NCI-H460 (cell line): Measurements from ENCODE around the gene BNC2. TPM values are rescaled to one million over a fixed set of nuclear protein-coding genes. Genes with fewer than 3 reads are reported as not detected.
"Not testable (repeated sequence)": the region's sequence is repeated elsewhere in the genome, so short reads cannot be mapped to it uniquely, and the experiment has no call there.

Experiments
- DNase-seq: peaks from one replicate; pipeline ENCODE4 v3.0.0-alpha.2; 2016; ENCODE audit warnings: low read depth; ENCODE audit errors: extremely low read depth
- total RNA-seq: library from RNA; depleted of rRNA; stranded (reverse); fragments of >200 nt; shearing (Covaris generic); gene quantifications from 2 replicates; pipeline ENCODE4 v1.2.3, GENCODE V29; 2014

Gene BNC2
- total RNA-seq, 1 experiment from 2014 or later = 5.7 TPM

DNA sequence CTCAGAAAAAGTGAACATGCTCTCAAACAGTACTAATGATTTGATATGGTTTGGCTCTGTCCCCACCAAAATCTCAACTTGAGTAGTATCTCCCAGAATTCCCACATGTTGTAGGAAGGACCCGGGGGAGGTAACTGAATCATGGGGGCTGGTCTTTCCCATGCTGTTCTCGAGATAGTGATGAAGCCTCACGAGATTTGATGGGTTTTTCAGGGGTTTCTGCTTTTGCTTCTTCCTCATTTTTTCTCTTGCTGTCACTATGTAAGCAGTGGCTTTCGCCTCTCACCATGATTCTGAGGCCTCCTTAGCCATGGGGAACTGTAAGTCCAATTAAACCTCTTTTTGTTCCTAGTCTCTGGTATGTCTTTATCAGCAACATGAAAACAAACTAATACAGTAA, 401.3 kb downstream of the BNC2 start:
- no peak for DNase-seq

DNA sequence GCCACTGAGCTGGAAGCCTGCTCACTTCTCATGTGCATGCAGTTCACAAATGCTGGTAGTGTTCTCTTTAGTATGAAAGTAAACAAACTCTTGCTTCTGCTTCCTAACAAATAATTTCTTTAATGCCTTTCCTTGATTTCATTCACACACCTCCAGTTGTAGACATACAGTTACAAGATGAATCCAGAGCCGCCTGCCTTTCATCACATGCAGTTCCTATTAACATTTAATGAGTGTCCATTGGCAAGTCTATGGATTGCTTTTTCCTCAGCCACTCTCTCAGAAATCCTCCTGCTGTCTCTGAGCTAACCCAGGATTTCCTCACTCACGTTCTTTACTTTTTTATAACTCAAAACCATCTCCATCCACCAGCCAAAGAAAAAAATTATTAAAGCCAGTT, 408.6 kb downstream of the BNC2 start:
- DNase-seq = no peak

- DNase-seq = no peak
These were observed 409.2 kb downstream of the BNC2 start for GRCh38 chr9:16461137-16461840.

DNA sequence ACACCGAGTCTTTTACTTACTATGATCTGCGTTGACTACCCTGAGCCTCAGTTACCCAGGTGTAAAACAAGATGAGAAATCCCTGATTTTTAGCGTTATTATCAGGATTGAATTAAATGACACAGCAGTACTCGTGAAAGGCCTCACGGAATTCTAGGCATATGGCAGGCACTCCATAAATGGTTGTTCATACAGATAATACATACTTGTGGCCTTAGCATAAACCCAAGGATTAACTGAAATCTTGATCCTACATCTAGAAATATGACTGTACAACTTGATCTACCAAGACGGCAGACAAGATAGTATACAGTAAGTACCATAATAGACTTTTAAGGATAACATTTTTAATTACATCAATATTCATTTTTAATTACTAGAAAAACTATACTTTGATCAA, 409.8 kb downstream of the BNC2 start:
- no peak for DNase-seq

DNA sequence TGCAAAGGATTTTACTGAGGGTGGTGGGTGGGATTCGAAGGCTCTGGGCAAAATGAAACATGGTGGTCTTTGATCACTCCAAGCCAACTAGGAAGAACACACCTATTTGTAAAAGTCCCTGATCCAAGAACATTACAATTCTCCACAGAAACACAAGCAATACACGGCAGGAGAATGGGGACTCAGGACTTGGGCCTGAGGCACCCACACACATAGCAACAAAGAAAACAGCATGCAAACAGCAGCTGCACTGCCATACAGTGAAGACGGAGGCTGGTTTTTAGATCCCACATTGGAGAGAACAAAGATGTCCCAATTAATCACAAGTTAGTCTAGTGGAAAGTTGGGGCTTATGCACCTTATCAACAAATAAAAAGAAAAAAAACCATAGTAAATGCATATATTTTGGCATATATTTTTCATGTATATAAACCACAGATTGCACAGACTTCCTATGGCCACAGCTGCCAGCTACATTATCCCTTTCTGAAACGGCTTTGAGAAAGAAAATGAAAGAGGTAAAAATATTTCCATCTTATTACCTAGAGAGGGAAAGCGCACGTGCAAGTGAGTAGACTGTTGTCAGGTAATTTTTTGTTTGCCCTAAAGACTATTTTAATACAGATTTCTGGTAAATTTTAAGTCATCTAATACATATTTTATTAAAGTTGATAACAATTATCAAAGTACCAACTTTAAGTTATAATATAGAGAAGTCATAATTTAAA, 410.9 kb downstream of the BNC2 start:
- no peak for DNase-seq

DNA sequence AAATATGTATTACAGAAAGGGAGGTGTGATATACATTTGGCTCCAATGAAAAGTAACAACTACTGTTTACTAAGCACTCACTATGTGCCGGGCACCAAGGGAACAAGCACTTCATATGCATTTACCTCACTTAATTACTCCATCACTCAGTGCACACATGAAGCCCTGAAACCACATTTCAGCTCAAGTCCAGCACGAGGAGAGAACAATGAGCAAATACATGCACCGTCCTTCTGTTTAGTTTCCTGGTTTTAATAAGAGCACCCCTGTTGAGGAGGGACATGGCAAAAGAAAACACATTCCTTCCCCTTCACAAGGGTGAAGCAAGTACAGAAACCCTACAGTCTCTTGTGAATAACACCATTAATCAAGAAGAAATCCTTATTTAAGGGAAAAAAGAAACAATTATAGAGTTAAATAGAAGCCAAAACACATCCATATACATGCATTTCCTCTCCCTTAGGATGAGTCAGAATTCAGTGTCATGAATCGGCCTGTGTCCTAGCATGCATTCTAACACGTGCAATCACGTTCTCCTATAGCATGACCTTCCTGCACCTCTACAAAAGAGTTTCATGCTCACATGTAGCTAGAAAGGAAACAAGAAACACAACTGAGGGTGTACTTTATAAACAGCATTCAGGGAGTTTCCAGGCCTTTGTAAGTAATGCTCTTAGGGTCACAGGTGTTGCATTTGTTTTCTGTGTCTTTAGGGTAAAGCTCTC, 411.6 kb downstream of the BNC2 start:
- DNase-seq = no peak

- DNase-seq = no peak
These were observed 414.6 kb downstream of the BNC2 start for GRCh38 chr9:16455842-16456241.

GRCh38 chr9:16453390-16453789, 417.1 kb downstream of the BNC2 start:
- DNase-seq = no peak

GRCh38 chr9:16450578-16450977, 419.9 kb downstream of the BNC2 start:
- DNase-seq = no peak

DNA sequence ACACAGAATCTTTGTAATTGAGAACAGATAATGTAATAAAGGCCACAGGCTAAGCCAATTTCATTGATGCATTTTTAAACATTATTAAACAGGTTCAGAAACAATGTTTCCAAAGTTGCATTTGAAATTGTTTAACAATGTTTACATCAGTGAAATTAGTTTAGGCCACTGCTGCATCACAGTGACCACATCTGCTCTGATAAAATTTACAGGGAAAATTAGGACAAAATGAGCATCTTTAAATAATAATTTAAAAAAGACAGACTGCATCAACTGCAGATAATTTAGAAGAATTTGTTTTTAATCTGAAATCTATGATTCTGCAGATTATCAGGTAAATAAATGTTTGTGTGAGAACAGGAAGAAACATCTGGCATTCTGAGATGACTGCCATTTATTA, 420.4 kb downstream of the BNC2 start:
- no peak for DNase-seq

DNA sequence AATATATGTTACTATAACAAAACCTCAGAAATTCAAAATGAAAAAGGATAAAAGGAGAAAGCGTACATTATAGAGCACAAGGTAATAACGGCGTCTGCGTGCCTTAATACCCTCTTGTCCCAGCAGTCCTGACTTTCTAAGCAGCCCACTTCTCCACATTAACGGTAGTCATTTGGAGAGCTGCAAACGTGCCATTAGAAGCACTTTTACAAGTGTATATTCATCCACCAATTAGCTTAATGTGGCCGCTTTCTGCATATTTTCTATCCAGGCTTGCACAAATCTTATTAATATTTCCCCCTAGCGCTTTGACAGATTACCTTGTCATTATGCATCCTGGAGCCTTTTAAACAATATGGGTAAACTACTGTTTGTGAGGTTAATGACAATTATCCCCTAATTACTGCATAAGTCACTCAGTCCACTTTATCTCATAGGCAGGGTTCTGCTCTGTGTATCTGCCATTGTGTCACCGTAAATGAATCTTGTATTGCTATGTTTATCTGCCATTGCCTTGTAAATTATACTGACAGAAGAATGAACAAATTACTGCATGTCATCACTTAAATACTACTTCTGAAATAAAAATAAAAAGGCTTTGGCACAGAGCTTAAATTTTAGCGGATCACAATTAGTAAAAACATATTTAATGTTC, 421.3 kb downstream of the BNC2 start:
- no peak for DNase-seq

GRCh38 chr9:16447946-16448345, 422.5 kb downstream of the BNC2 start:
- DNase-seq = no peak

DNA sequence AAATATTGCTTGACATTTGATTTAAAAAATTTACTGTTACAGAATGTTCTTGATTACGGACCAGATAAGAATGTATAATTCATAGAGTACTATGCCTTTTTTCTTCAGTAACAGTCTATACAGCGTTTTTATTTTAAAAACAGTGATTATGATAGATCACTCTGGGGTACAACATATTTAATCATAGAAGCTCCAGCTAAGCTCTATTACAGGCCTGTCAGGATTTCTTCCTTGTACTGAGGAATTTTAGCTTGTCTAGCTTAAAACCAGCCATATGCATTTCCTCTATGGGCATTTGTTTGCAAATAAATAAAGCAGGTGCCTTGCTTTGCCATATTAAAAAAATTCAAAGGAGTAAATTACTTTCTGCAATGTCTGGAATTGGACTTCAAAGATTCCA, 423.8 kb downstream of the BNC2 start:
- no peak for DNase-seq

DNA sequence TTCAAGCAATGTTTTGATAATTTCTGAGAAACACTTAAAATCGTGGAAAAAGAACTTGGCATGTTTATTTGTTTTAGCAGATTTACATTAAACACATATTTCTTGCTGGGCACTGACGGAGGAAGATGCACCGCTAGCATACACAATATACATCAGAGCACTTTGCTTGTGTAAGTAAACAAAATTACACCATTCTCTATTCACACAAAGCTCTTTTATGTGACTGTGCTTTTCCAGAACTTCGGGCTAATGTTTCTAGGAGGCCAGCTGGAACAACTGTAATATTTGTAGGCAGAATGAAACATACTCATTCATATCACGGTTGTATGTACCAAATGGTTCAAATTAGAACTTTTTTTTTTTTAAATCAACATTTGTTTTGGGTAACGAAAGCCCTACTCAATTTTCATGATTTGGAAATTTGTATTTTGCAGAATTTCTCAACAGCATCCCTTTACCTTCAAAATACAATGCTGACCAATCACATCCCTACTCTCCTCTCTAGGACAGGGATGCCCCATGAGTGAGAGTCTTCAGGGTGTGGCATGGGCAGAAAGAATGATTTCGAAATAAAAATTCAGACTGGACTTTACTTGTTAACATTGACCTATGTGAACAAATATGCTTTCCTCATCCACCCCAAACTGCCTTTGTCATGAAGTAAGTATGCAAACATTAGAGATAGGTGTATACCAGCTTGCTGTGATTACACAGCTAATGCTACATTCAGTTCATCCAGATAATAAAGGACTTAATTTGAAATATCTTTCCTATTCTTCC, 425.1 kb downstream of the BNC2 start:
- no peak for DNase-seq

DNA sequence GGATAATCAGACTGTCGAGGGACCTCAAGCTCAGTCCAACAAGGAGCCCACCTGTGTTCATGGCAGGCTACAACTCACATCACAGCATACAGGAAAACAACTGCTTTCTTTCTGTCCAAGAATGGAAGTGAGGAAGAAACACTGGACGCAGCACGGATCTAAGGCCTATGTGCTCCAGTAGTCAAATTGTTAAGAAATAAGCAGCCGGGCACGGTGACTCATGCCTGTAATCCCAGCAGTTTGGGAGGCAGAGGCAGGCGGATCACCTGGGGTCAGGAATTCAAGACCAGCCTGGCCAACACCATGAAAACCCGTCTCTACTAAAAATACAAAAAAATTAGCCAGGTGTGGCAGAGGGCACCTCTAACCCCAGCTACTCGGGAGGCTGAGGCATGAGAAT, 427.8 kb downstream of the BNC2 start:
- DNase-seq = no peak

- no peak for DNase-seq
These were observed 428.7 kb downstream of the BNC2 start for GRCh38 chr9:16441791-16442190.

GRCh38 chr9:16438831-16439230, 431.6 kb downstream of the BNC2 start:
- DNase-seq = not testable (repeated sequence)

DNA sequence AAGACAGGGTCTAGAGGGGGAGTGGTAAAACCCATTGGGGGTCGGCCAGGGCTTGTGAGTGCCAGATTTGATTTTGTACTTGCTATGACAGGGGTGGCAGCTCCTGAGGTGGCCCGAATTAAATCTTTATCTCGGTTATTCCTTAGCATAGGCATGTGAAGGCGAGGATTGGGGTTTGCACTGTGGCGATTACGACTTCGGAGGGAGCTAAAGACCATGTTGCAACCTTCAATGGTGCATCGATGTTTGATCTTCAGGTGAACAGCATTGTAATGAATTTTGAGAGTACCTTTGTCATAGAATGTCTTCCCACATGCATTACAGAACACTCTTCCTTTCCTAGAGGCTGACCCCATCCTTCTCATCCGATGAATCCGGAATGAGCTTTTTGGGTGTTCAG, 433.9 kb downstream of the BNC2 start:
- no peak for DNase-seq

DNA sequence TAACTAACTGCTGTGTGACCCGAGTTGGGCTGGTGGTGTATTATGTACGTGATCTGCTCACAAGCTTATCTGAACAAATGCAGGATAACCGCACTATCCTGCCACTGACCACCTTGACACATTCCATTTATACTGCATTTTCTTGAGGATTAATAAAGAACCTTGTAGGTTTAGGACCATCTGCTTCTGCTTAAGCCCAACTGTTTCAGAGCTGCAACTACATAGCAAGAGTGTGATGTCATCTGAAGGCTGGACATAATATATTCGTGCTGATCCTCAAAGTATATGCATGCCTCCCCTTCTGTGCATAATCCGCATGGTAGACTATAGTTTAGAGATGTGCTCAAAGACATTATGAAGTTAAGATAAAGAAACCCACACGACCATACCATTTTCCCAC, 435.9 kb downstream of the BNC2 start:
- DNase-seq = no peak

- DNase-seq = no peak
These were observed 437.0 kb downstream of the BNC2 start for GRCh38 chr9:16433494-16433893.
